GM06990 (cell line): ENCODE measurements around the gene DNAJC24.
A peak's percentile ranks its signal among the peaks of the same experiment; 100 is the strongest.
"Not testable (repeated sequence)": the region's sequence is repeated elsewhere in the genome, so short reads cannot be mapped to it uniquely, and the experiment has no call there.

Experiments used
- DNase-seq: peaks from one replicate; pipeline ENCODE4 v3.0.0-alpha.2; 2011; ENCODE audit not compliant: insufficient read length; ENCODE audit errors: extremely low read depth
- H3K27me3 ChIP-seq: replicated peaks from 2 replicates; pipeline ENCODE4 v1.6.0; 2011; ENCODE audit warnings: low read length; ENCODE audit not compliant: control insufficient read depth, insufficient read depth
- H3K36me3 ChIP-seq: 2 replicates; pipeline ENCODE4 v1.5.1; 2011; ENCODE audit warnings: low read length; ENCODE audit not compliant: control insufficient read depth, insufficient read depth
- H3K4me3 ChIP-seq: replicated peaks from 2 replicates; pipeline ENCODE4 v1.5.1; 2011; ENCODE audit warnings: low read depth, mild to moderate bottlenecking, control low read depth, low read length
- CTCF ChIP-seq: IDR thresholded peaks from 2 replicates; pipeline ENCODE4 v1.5.1; 2011; ENCODE audit warnings: low read length, control low read depth, mild to moderate bottlenecking, inconsistent platforms; ENCODE audit not compliant: insufficient read depth, poor library complexity, severe bottlenecking

The DNAJC24 gene, protein sequence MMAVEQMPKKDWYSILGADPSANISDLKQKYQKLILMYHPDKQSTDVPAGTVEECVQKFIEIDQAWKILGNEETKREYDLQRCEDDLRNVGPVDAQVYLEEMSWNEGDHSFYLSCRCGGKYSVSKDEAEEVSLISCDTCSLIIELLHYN

GRCh38 chr11:31369348-31370329, at the start of gene DNAJC24, which contains the start of gene DCDC1:
DNAJC24 (plus strand) TSS chr11:31369860; CDS start chr11:31370749, 889 bp downstream.
DCDC1 (minus strand) TSS chr11:31369739; CDS start chr11:31328280, 41,459 bp downstream.
- TF ChIP-seq CTCF = no peak

GRCh38 chr11:31321494-31321893, 48.2 kb upstream of the DNAJC24 start:
- DNase-seq, H3K4me3 ChIP-seq, H3K27me3 ChIP-seq, H3K36me3 ChIP-seq: not testable (repeated sequence)

More at GRCh38 chr11:31369348-31370329, at the start of gene DNAJC24, which contains the start of gene DCDC1:
- H3K27me3 ChIP-seq = no peaks in the 10 kb centered on the region
- H3K36me3 ChIP-seq = no peaks in the 10 kb centered on the region
- peak; percentile 93 for DNase-seq
- H3K4me3 ChIP-seq = peak within 1 kb of the TSS; percentile 89

- Histone ChIP-seq H3K36me3 (no peaks in the 10 kb centered on the region), H3K4me3 (no peak overlapping the region), H3K27me3 (no peaks in the 10 kb centered on the region)
- no peak for DNase-seq
- no peak for TF ChIP-seq CTCF
Measured at GRCh38 chr11:31323145-31323544, 46.5 kb upstream of the DNAJC24 start.

DNA sequence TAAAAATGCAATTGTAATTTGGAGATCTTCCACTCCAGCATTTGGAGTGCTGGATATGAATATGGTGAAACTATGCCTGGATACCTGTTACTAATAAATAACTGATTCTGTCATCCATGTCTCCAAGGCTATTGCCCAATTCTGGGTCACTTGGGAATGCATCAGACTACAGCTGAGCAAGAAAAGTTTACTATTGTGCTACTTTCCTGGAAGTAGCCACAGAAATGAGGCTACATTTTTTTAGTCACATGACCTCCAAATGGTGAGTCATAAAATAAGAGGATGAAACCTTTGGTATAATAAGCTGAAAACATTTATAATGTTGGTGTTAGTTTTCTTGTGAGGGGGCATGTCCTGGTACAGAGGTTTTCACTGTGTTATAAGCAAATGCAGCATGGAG, 44.5 kb upstream of the DNAJC24 start:
- Histone ChIP-seq H3K27me3 (no peaks in the 10 kb centered on the region), H3K36me3 (no peaks in the 10 kb centered on the region), H3K4me3 (no peak overlapping the region)
- TF ChIP-seq CTCF = no peak
- no peak for DNase-seq

DNA sequence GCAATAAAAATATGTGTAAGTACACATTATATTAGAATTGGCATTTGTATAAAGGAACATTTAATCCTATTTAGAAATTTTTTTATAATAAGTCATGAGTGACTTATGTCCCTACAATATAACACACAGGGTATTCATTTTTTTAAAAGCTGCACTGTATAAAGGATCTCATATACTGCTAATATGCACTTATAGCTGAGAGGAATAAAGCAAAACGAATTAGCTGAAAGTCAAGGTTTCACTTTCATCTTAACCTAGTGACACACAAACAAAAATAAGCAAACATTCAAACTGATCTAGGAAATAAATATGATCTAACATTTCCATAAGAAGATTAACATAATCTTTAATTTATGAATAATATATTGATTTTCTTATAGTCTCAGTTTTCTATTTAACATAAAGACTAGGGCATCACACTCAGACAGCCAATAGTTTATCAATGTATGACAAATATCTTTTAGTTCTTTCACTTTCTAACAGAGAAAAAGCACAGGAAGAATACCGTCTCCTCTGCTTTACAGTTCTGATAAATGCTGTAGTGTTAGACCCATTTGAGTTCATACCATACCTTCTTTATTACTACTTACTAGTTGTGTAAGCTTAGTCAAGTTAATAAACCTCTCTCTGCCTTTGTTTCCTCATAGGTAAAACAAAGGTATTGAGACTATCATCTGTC, 43.1 kb upstream of the DNAJC24 start:
- H3K4me3 ChIP-seq = no peak overlapping the region
- H3K27me3 ChIP-seq = no peaks in the 10 kb centered on the region
- TF ChIP-seq CTCF = no peak
- no peak for DNase-seq
- no peaks in the 10 kb centered on the region for H3K36me3 ChIP-seq
